Activated B cell treated with CpG ODN at 0.5 μM for 24 hours (primary cell): Measurements from ENCODE around the gene STAB2. TPM values are rescaled to one million over a fixed set of nuclear protein-coding genes. Genes with fewer than 3 reads are reported as not detected.

Experiments
- ATAC-seq: fragments of 200-7000 bp; cut with Tn5 transposase; one replicate; pipeline ENCODE4 v1.10.0; 2021; ENCODE audit warnings: low read depth, mild to moderate bottlenecking, moderate library complexity
- CTCF ChIA-PET: fragments of 350-600 bp; sonication (Branson Sonifier 250); formaldehyde crosslinking; loops from one replicate; lab custom pipeline; 2021; ENCODE audit warnings: antibody characterized with exemption; lab: Charles Lee
- POLR2A ChIA-PET: fragments of 350-600 bp; sonication (Branson Sonifier 250); formaldehyde crosslinking; loops from one replicate; lab custom pipeline; 2021; ENCODE audit warnings: antibody characterized with exemption; lab: Charles Lee
- DNase-seq: peaks from one replicate; pipeline ENCODE4 v3.0.0; 2022
- H3K27ac Mint-ChIP-seq: one replicate; pipeline ENCODE4 v1.8.0; 2020; ENCODE audit warnings: mixed read lengths
- H3K27me3 Mint-ChIP-seq: one replicate; pipeline ENCODE4 v1.8.0; 2021; ENCODE audit warnings: mixed read lengths
- H3K36me3 Mint-ChIP-seq: one replicate; pipeline ENCODE4 v1.8.0; 2021; ENCODE audit warnings: low read depth, mixed read lengths
- H3K4me1 Mint-ChIP-seq: one replicate; pipeline ENCODE4 v1.8.0; 2021; ENCODE audit warnings: mixed read lengths
- H3K4me3 Mint-ChIP-seq: one replicate; pipeline ENCODE4 v1.8.0; 2020; ENCODE audit warnings: mild to moderate bottlenecking, mixed read lengths
- H3K9me3 Mint-ChIP-seq: one replicate; pipeline ENCODE4 v1.8.0; 2020; ENCODE audit warnings: mixed read lengths
- CTCF ChIP-seq: fragments of 200-600 bp; IDR thresholded peaks from one replicate; pipeline ENCODE4 v1.8.0; 2022; ENCODE audit warnings: antibody characterized with exemption, mild to moderate bottlenecking
- intact Hi-C: fragments of 100-400 bp; cut with micrococcal nuclease; formaldehyde crosslinking; loops from one replicate; pipeline ENCODE4 v1.15.1; 2024
- total RNA-seq: library from RNA; stranded (reverse); gene quantifications from 2 replicates; pipeline ENCODE4 v1.2.3, GENCODE V29; 2022

STAB2 gene
- total RNA-seq, 1 donor from 2014 or later: not detected

DNA sequence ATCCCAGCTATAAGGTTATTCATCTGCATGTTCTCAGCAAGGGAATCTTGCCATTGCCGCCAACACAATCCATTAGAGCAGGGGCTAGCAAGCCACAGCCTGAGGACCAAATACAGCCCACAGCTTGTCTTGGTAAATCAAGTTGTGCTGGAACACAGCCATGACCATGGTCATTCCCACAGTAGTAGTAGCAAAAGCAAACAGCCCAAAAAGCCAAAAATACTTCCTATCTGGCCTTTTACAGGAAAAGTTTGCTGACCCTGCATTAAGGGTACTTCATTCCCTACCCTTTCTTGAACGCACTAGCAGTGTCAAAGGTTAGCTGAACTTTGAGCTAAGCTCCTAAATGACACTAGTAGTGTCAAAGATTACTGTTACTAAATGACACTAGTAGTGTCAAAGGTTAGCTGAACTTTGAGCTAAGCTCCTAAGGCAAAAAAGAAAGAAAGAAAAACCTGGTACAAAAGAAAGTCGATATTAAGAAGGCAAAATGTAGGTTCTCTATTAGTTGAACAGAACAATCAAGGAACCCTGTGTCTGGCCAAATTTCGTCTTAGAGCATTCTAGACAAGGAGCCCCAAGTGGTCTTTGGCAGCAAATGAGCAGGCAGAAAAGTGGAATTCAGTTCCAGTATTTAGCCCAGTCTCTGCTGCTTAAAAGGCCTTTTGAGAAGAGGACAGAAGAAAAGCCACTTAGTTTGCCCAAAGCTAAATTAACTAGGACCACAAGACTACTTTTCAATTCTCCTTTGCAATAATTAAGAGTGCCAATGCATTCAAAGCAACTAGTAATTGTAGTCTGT, 186.2 kb downstream of the STAB2 start:
- TF ChIP-seq CTCF: no peak
- Mint-ChIP-seq H3K36me3 (peaks cover 35% of the 10 kb centered on the region), H3K27ac (no peak overlapping the region), H3K9me3 (no peaks in the 10 kb centered on the region), H3K4me3 (no peak overlapping the region), H3K27me3 (no peaks in the 10 kb centered on the region), H3K4me1 (no peaks in the 10 kb centered on the region)
- ATAC-seq (no peak), DNase-seq (no peak)
- CTCF ChIA-PET: no interaction called here
- POLR2A ChIA-PET: no interaction called here
- intact Hi-C loops: loop anchor here (5.0 kb wide), 2 partner anchors 99 to 204 kb away; no protein-coding TSS in a partner anchor

DNA sequence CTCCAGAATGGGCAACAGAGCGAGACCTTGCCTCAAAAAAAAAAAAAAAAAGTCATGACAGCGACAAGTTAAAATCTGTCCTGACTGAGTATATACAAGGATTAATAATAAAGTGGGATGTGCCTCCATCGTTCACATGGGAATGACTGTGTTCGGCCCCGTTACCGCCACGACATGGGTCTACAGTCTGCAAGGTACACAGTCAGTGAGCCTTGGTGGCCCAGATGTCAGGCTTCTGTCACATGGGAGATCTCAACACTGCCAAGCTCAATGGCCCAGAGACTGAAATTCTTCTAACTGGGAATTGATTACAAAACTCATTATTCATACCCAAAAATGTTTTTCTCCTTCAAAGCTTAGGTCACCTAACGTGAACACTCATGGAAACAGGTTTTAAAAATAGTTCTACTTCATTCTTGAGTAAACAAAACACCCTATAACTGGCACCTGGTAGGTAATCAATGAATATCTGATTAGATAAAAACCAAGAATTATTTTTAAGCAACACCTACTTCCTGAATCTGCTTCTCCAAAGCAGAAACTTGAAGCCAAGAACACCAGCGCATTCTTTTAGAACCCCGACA, 188.0 kb downstream of the STAB2 start:
- H3K9me3 Mint-ChIP-seq: no peaks in the 10 kb centered on the region
- H3K4me1 Mint-ChIP-seq: no peaks in the 10 kb centered on the region
- peaks cover 52% of the 10 kb centered on the region for H3K36me3 Mint-ChIP-seq
- intact Hi-C loops: loop anchor here (5.0 kb wide), 2 partner anchors 97 to 202 kb away; no protein-coding TSS in a partner anchor
- H3K27me3 Mint-ChIP-seq: no peaks in the 10 kb centered on the region
- DNase-seq (no peak), ATAC-seq (no peak)
- no peak overlapping the region for H3K4me3 Mint-ChIP-seq
- TF ChIP-seq CTCF: no peak
- H3K27ac Mint-ChIP-seq: no peak overlapping the region
- ChIA-PET POLR2A (no interaction called here), CTCF (no interaction called here)

GRCh38 chr12:103778781-103779180, 191.7 kb downstream of the STAB2 start:
- Mint-ChIP-seq H3K4me3 (no peak overlapping the region), H3K27ac (no peak overlapping the region), H3K36me3 (peaks cover 71% of the 10 kb centered on the region), H3K9me3 (no peaks in the 10 kb centered on the region), H3K27me3 (no peaks in the 10 kb centered on the region), H3K4me1 (no peaks in the 10 kb centered on the region)
- ChIA-PET CTCF (no interaction called here), POLR2A (no interaction called here)
- intact Hi-C loops: no loop called here
- no peak for TF ChIP-seq CTCF
- DNase-seq (no peak), ATAC-seq (no peak)

DNA sequence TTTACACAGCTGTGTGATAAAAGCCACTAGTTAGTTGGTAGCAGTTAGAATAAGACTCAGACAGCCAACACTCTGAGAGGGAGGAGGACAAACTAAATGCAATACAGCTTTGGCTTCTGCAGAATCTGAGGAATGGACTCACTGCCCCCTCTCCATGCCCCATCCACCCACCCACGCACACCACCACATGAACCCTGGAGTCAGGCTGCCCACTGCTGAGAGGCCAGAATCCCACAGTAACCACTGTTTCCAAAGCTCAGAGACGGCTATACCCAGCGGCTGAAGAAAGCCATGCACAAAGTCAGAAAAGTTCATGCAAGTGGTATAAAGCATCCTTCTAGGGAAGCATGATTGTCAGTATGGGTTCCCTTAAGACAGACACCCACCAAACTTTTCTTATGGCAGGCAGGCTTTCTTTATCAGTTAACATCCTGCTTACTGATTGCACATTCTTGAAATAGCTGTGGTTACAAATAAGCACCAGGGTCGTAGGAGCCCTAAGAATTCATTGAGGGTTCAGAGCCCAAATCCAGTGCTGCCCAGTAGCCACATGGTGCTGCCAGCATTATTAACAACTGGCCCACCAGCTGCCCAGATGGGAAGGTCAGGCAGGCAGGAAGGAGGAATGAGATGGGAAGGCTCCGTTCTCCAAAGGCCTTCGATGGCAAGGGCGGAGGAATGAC, 192.5 kb downstream of the STAB2 start:
- H3K4me1 Mint-ChIP-seq: no peaks in the 10 kb centered on the region
- H3K36me3 Mint-ChIP-seq: peaks cover 76% of the 10 kb centered on the region
- no peak overlapping the region for H3K27ac Mint-ChIP-seq
- H3K9me3 Mint-ChIP-seq: no peaks in the 10 kb centered on the region
- ChIA-PET POLR2A (no interaction called here), CTCF (no interaction called here)
- ATAC-seq (no peak), DNase-seq (no peak)
- TF ChIP-seq CTCF: no peak
- H3K27me3 Mint-ChIP-seq: no peaks in the 10 kb centered on the region
- no peak overlapping the region for H3K4me3 Mint-ChIP-seq
- intact Hi-C loops: no loop called here

DNA sequence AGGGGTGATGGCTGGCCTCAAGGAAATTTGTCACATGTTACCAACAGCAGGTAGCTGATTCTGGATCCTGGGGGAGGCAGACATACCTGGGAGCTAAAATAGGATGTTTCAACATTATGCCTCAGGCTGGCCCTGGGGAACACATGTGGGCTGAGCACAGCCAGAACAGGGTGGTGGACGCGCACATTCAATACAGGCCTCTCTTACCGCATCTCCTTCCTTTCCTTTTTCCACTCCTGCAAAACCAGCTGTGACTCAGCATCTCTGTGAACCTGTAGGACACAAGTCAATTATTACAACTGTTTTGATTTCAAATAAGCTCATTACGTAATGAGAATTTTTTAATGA, 193.0 kb downstream of the STAB2 start:
- CTCF ChIA-PET: no interaction called here
- no peak for TF ChIP-seq CTCF
- peaks cover 79% of the 10 kb centered on the region for H3K36me3 Mint-ChIP-seq
- H3K4me1 Mint-ChIP-seq: no peaks in the 10 kb centered on the region
- H3K27ac Mint-ChIP-seq: no peak overlapping the region
- no peaks in the 10 kb centered on the region for H3K27me3 Mint-ChIP-seq
- POLR2A ChIA-PET: no interaction called here
- DNase-seq: no peak
- no peak overlapping the region for H3K4me3 Mint-ChIP-seq
- ATAC-seq: no peak
- intact Hi-C loops: no loop called here
- H3K9me3 Mint-ChIP-seq: no peaks in the 10 kb centered on the region
